Measurements from ENCODE around the gene ZBTB49. TPM values are rescaled to one million over a fixed set of nuclear protein-coding genes. Genes with fewer than 3 reads are reported as not detected.

ZBTB49 gene
- polyA plus RNA-seq, 1 donor from 2014 or later = 16.5 TPM

GRCh38 chr4:4315461-4316149, 25.6 kb downstream of the ZBTB49 start:
- TF ChIP-seq EP300 (conservative IDR thresholded peaks at IDR 0.05; ENCODE audit: poor library complexity, severe bottlenecking) = no peak
- TF ChIP-seq REST (IDR thresholded peaks at IDR 0.05; ENCODE audit: borderline replicate concordance) = no peak
- no peak for TF ChIP-seq CTCF (IDR thresholded peaks at IDR 0.05; ENCODE audit: poor library complexity, severe bottlenecking)
- TF ChIP-seq SMC3 (conservative IDR thresholded peaks at IDR 0.05; ENCODE audit: poor library complexity) = no peak
- TF ChIP-seq EZH2 (IDR thresholded peaks at IDR 0.05; ENCODE audit: borderline replicate concordance, insufficient read depth, low read length, poor library complexity, severe bottlenecking) = no peak
- TF ChIP-seq TAF1 (IDR thresholded peaks at IDR 0.05; ENCODE audit: low read depth) = no peak
- TF ChIP-seq MXI1 (conservative IDR thresholded peaks at IDR 0.05; ENCODE audit: poor library complexity, severe bottlenecking) = no peak
- TF ChIP-seq POLR2AphosphoS5 (IDR thresholded peaks at IDR 0.05) = no peak
- TF ChIP-seq RAD21 (conservative IDR thresholded peaks at IDR 0.05) = no peak
- no peak overlapping the region for H3K9ac ChIP-seq (ENCODE audit: low read length)
- no peaks in the 10 kb centered on the region for H3F3A ChIP-seq (ENCODE audit: insufficient read depth, low read length, poor library complexity, severe bottlenecking)
- H3K36me3 ChIP-seq (ENCODE audit: insufficient read depth, low read length) = no peaks in the 10 kb centered on the region
- no peak overlapping the region for H3K4me2 ChIP-seq (ENCODE audit: low read length)
- no peak overlapping the region for H3K27ac ChIP-seq (ENCODE audit: low read length)
- no peaks in the 10 kb centered on the region for H3K27me3 ChIP-seq (ENCODE audit: insufficient read depth, low read depth, low read length)
- no peaks in the 10 kb centered on the region for H3K9me2 ChIP-seq (ENCODE audit: insufficient read depth, low read length)
- H3K9me3 ChIP-seq (ENCODE audit: low read length) = no peaks in the 10 kb centered on the region
- no peaks in the 10 kb centered on the region for H3K79me2 ChIP-seq (replicated peaks; ENCODE audit: insufficient read depth, low read length)
- H4K20me1 ChIP-seq (ENCODE audit: insufficient read depth) = no peaks in the 10 kb centered on the region
- H3K4me3 ChIP-seq (ENCODE audit: low read length) = no peak overlapping the region
- no peak overlapping the region for H2AFZ ChIP-seq (ENCODE audit: low read depth, low read length)

- Histone ChIP-seq H2AFZ (ENCODE audit: low read depth, low read length) (no peak overlapping the region), H3K36me3 (ENCODE audit: insufficient read depth, low read length) (no peaks in the 10 kb centered on the region), H3F3A (ENCODE audit: insufficient read depth, low read length, poor library complexity, severe bottlenecking) (no peaks in the 10 kb centered on the region), H3K27ac (ENCODE audit: low read length) (no peak overlapping the region), H3K27me3 (ENCODE audit: insufficient read depth, low read depth, low read length) (no peaks in the 10 kb centered on the region), H3K4me3 (ENCODE audit: low read length) (no peak overlapping the region), H3K9me3 (ENCODE audit: low read length) (no peaks in the 10 kb centered on the region), H3K9me2 (ENCODE audit: insufficient read depth, low read length) (no peaks in the 10 kb centered on the region), H3K4me2 (ENCODE audit: low read length) (no peak overlapping the region), H3K9ac (ENCODE audit: low read length) (no peak overlapping the region), H3K79me2 (replicated peaks; ENCODE audit: insufficient read depth, low read length) (no peaks in the 10 kb centered on the region), H4K20me1 (ENCODE audit: insufficient read depth) (no peaks in the 10 kb centered on the region)
- TF ChIP-seq POLR2AphosphoS5 (IDR thresholded peaks at IDR 0.05) = no peak
- TF ChIP-seq MXI1 (conservative IDR thresholded peaks at IDR 0.05; ENCODE audit: poor library complexity, severe bottlenecking) = no peak
- no peak for TF ChIP-seq RAD21 (conservative IDR thresholded peaks at IDR 0.05)
- no peak for TF ChIP-seq REST (IDR thresholded peaks at IDR 0.05; ENCODE audit: borderline replicate concordance)
These were observed 26.1 kb downstream of the ZBTB49 start for GRCh38 chr4:4316150-4316495.
